Natural killer cell (primary cell): ENCODE measurements around the gene MAVS. TPM values are rescaled to one million over a fixed set of nuclear protein-coding genes. Genes with fewer than 3 reads are reported as not detected.
A peak's percentile ranks its signal among the peaks of the same experiment; 100 is the strongest.

Experiments used
- ATAC-seq, 3 donors: fragments of 150-1000 bp in 2 of 3; fragments of 200-7000 bp in 1 of 3; cut with Tn5 transposase; 1 replicate in 1 of 3; 2 replicates in 2 of 3; pipeline ENCODE4 v1.10.0; 2021; ENCODE audit warnings: mild to moderate bottlenecking in 2 of 3, moderate library complexity in 2 of 3
- DNase-seq, 2 donors: peaks; one replicate each; pipeline versions ENCODE4 v3.0.0 to v3.0.0-alpha.2; 2013 to 2021; ENCODE audit warnings: mixed read lengths in 1 of 2
- H3K27ac ChIP-seq: one replicate; pipeline ENCODE4 v1.5.1; 2013; ENCODE audit warnings: mild to moderate bottlenecking, low read length
- H3K27me3 ChIP-seq: one replicate; pipeline ENCODE4 v1.6.1; 2013; ENCODE audit warnings: low read length; ENCODE audit not compliant: control insufficient read depth, insufficient read depth
- H3K36me3 ChIP-seq: one replicate; pipeline ENCODE4 v1.6.1; 2013; ENCODE audit warnings: low read length; ENCODE audit not compliant: control insufficient read depth, insufficient read depth
- H3K4me1 ChIP-seq: one replicate; pipeline ENCODE4 v1.6.1; 2013; ENCODE audit warnings: low read length; ENCODE audit not compliant: control insufficient read depth, insufficient read depth
- H3K4me3 ChIP-seq: one replicate; pipeline ENCODE4 v1.5.1; 2013; ENCODE audit warnings: low read length
- H3K9me3 ChIP-seq: one replicate; pipeline ENCODE4 v1.6.1; 2013; ENCODE audit warnings: low read length; ENCODE audit not compliant: control insufficient read depth, insufficient read depth
- H3K27ac Mint-ChIP-seq, 2 donors: one replicate each; pipeline ENCODE4 v1.8.0; 2022; ENCODE audit warnings: mild to moderate bottlenecking in 2 of 2, mixed read lengths in 2 of 2, moderate library complexity in 1 of 2
- H3K27me3 Mint-ChIP-seq, 2 donors: one replicate each; pipeline ENCODE4 v1.8.0; 2022; ENCODE audit warnings: low read depth in 2 of 2, mixed read lengths in 2 of 2
- H3K36me3 Mint-ChIP-seq: one replicate; pipeline ENCODE4 v1.8.0; 2022; ENCODE audit warnings: mixed read lengths
- H3K4me1 Mint-ChIP-seq, 2 donors: one replicate each; pipeline ENCODE4 v1.8.0; 2022; ENCODE audit warnings: mixed read lengths in 2 of 2
- H3K4me3 Mint-ChIP-seq: one replicate; pipeline ENCODE4 v1.8.0; 2022; ENCODE audit warnings: mild to moderate bottlenecking, moderate library complexity, mixed read lengths
- H3K9me3 Mint-ChIP-seq, 2 donors: one replicate each; pipeline ENCODE4 v1.8.0; 2022; ENCODE audit warnings: mixed read lengths in 2 of 2
- WGBS: methylation state at CpG from one replicate; pipeline ENCODE4 v1.1.7; 2013; ENCODE audit warnings: missing lambda C conversion rate; ENCODE audit not compliant: insufficient coverage; 5-methylcytosine and 5-hydroxymethylcytosine counted together
- intact Hi-C: fragments of 100-400 bp; cut with micrococcal nuclease; formaldehyde crosslinking; loops from one replicate; pipeline ENCODE4 v1.14.2; 2022
- total RNA-seq, 4 donors: library from RNA; stranded (reverse); fragments of 120-200 nt in 1 of 4; gene quantifications; one replicate each; pipeline versions ENCODE4 v1.2.3 to v1.2.4, GENCODE V29; 2013 to 2022
- TF ChIP-seq, protein P1 (sequence below): fragments of 200-600 bp; IDR thresholded peaks from one replicate; pipeline ENCODE4 v1.8.0; 2022; ENCODE audit warnings: antibody characterized with exemption

MAVS gene
- total RNA-seq, 3 donors from 2014 or later (not counting 1 experiment from before 2014, with no cell fraction given) = 23.1 to 30.8 (median 26.4) TPM

GRCh38 chr20:3873507-3873906 is 26.9 kb downstream of the MAVS start:
- Mint-ChIP-seq H3K36me3 (no peaks in the 10 kb centered on the region), H3K4me3 (no peak overlapping the region), H3K4me1 (peaks cover 15 to 26% of the 10 kb centered on the region in 2 donors), H3K27ac (peak overlapping the region in 1 of 2 donors; percentile 50), H3K27me3 (no peaks in the 10 kb centered on the region), H3K9me3 (no peaks in the 10 kb centered on the region)
- no peaks in the 10 kb centered on the region for H3K4me1 ChIP-seq
- TF ChIP-seq, protein P1, sequence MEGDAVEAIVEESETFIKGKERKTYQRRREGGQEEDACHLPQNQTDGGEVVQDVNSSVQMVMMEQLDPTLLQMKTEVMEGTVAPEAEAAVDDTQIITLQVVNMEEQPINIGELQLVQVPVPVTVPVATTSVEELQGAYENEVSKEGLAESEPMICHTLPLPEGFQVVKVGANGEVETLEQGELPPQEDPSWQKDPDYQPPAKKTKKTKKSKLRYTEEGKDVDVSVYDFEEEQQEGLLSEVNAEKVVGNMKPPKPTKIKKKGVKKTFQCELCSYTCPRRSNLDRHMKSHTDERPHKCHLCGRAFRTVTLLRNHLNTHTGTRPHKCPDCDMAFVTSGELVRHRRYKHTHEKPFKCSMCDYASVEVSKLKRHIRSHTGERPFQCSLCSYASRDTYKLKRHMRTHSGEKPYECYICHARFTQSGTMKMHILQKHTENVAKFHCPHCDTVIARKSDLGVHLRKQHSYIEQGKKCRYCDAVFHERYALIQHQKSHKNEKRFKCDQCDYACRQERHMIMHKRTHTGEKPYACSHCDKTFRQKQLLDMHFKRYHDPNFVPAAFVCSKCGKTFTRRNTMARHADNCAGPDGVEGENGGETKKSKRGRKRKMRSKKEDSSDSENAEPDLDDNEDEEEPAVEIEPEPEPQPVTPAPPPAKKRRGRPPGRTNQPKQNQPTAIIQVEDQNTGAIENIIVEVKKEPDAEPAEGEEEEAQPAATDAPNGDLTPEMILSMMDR = no peak
- no peaks in the 10 kb centered on the region for H3K27me3 ChIP-seq
- H3K36me3 ChIP-seq = peaks cover 9% of the 10 kb centered on the region
- 98% methylated on average over 5 of the region's 5 CpGs for WGBS
- DNase-seq (no peak), ATAC-seq (no peak)
- H3K4me3 ChIP-seq = no peak overlapping the region
- H3K9me3 ChIP-seq = no peaks in the 10 kb centered on the region
- intact Hi-C loops = no loop called here
- no peak overlapping the region for H3K27ac ChIP-seq

DNA sequence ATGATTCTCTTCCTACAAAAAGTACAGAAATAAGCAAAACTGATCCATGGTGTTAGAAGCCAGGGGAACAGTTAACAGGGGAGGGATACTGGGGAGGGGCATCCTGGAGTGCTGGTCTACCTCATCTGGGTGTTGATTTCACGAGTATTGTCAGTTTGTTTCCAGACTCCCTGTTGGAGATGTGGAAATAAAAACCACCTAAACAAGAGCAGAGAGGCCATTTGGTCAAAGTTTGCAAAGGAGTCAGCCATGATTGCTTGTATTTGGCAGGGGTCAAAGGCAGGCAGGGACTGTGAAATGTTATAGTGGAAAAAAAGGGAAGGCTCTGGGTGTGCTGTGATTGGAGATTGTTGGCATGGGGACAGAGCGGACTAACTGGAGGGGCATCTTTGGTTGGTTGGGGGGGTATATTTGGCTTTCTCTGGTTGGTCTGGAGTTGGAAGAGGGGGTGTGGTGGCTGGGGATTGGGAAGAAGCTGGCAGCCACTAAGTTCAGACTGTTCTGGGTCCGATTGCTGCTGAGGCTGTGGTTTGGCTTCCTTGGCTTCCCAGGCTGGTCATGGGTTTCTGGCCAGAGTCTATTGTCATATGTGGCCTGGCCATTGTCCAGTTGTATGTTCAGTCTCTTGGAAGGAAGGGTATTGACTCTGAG is 27.7 kb downstream of the MAVS start:
- Histone ChIP-seq H3K36me3 (peaks cover 9% of the 10 kb centered on the region), H3K4me1 (no peaks in the 10 kb centered on the region), H3K9me3 (no peaks in the 10 kb centered on the region), H3K4me3 (no peak overlapping the region), H3K27me3 (no peaks in the 10 kb centered on the region), H3K27ac (no peak overlapping the region)
- Mint-ChIP-seq H3K4me3 (no peak overlapping the region), H3K9me3 (no peaks in the 10 kb centered on the region), H3K27me3 (no peaks in the 10 kb centered on the region), H3K36me3 (no peaks in the 10 kb centered on the region), H3K27ac (peak overlapping the region in 1 of 2 donors; percentile 50), H3K4me1 (peaks cover 15 to 26% of the 10 kb centered on the region in 2 donors)
- intact Hi-C loops = no loop called here
- WGBS = 94% methylated on average over 3 of the region's 3 CpGs
- ATAC-seq (no peak), DNase-seq (no peak)
- TF ChIP-seq, protein P1 = no peak

- TF ChIP-seq, protein P1 = no peak
- Mint-ChIP-seq H3K36me3 (no peaks in the 10 kb centered on the region), H3K27me3 (no peaks in the 10 kb centered on the region), H3K27ac (peak overlapping the region in 1 of 2 donors; percentile 70), H3K4me3 (no peak overlapping the region), H3K4me1 (peaks cover 15 to 26% of the 10 kb centered on the region in 2 donors), H3K9me3 (no peaks in the 10 kb centered on the region)
- Histone ChIP-seq H3K27me3 (no peaks in the 10 kb centered on the region), H3K27ac (no peak overlapping the region), H3K36me3 (peaks cover 9% of the 10 kb centered on the region), H3K4me1 (no peaks in the 10 kb centered on the region), H3K4me3 (no peak overlapping the region), H3K9me3 (no peaks in the 10 kb centered on the region)
- 67% methylated on average over 5 of the region's 9 CpGs for WGBS
- DNase-seq (no peak), ATAC-seq (no peak)
- intact Hi-C loops = no loop called here
Measured at GRCh38 chr20:3875378-3875974, 28.8 kb downstream of the MAVS start.
